GM08714 (cell line): ENCODE measurements around the gene NBPF11.
"Not testable (repeated sequence)": the region's sequence is repeated elsewhere in the genome, so short reads cannot be mapped to it uniquely, and the experiment has no call there.

Experiments
- H3K4me3 ChIP-seq: fragments of 200-500 bp; sonication (Bioruptor generic); 2 replicates; pipeline ENCODE4 v1.5.1; 2014; ENCODE audit warnings: mild to moderate bottlenecking, low read length, inconsistent platforms
- ZNF274 ChIP-seq: IDR thresholded peaks from 2 replicates; pipeline ENCODE4 v1.6.1; 2012; ENCODE audit warnings: mild to moderate bottlenecking, low read depth, low read length

Gene NBPF11, protein sequence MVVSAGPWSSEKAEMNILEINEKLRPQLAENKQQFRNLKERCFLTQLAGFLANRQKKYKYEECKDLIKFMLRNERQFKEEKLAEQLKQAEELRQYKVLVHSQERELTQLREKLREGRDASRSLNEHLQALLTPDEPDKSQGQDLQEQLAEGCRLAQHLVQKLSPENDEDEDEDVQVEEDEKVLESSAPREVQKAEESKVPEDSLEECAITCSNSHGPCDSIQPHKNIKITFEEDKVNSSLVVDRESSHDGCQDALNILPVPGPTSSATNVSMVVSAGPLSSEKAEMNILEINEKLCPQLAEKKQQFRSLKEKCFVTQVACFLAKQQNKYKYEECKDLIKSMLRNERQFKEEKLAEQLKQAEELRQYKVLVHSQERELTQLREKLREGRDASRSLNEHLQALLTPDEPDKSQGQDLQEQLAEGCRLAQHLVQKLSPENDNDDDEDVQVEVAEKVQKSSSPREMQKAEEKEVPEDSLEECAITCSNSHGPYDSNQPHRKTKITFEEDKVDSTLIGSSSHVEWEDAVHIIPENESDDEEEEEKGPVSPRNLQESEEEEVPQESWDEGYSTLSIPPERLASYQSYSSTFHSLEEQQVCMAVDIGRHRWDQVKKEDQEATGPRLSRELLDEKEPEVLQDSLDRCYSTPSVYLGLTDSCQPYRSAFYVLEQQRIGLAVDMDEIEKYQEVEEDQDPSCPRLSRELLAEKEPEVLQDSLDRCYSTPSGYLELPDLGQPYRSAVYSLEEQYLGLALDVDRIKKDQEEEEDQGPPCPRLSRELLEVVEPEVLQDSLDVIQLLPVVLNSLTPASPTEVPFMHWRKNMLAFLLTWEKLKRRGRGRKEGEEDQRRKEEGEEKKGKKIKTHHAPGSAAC

DNA sequence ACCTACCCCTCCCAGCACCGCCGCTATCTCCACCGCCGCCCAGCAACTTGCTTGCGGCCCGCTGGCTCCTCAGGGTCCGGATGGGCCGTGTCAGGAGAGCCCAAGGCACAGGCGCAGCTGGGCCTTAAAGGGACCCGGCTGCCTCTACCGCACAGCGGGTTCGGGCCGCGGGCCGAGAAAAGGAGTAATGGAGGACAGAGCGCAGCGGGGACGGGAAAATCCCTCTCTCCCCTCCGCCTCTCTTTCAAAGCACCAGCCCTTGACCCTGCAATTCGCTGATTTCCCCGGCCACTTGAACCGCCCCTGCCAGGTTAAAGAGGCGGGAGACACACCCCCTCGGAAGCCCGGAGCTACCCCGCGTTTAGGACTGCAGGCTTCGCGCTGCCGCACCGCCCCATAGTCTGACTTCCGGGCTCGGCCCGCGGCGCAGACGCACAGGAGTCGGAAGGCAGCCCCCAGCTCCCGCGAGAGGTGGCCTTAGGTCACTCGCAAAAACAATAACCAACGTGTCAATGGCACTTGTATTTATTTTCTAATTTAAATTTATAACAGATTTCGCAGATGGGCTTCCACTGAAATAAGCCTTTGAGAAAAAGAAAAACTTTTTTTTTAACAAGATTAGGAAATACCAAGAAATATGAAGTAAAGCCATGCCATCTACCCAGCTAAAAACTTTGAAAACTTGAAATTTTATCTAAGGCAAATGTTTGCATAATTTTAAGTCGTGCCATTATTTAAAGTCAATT, at the start of gene NBPF11:
Gene NBPF11 (minus strand): TSS at position 371 of the 746 bp plus-strand sequence. CDS start 25,278 bp downstream, outside the sequence.
- H3K4me3 ChIP-seq = peak within 1 kb of the TSS; percentile 93; the same call in 1 of the 2 replicates

DNA sequence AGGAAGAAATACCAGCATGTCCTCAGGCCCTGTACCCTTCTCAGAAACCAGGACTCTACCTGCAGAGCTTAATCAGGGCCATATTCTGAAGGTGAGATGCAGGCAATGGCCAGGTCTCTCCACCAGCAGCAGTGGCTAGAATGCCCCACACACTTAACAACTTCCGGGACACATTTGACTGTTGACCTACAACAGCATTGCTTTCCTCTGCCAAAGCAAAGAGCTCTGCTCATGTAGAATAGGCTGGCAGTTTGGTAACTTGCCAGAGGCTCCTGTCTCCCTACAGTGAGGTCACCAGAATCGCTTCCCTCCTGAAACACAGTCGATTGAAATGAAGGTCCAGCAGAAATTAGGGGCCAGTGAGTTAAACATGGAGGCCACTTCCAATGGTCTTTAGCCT, 45.3 kb upstream of the NBPF11 start:
- not testable (repeated sequence) for H3K4me3 ChIP-seq

DNA sequence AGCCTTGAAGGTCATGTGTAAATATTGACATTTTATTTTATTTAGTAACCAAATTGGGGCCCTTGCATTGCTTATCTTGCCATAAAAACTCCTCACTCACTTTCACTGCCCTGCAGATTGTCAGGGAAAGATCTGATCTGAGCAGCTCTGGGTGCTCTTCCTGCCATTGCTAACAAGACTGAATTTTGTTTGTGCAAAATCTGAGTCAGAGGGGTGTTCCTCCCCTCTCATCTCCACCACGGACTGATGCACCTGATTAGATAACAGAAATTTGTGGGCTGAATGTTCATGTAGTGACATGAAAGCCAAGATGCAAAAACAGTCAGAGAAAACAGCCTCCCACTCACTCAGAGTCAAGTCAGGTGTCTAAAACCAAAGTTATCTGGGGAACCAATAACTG, 44.9 kb upstream of the NBPF11 start:
- not testable (repeated sequence) for H3K4me3 ChIP-seq

GRCh38 chr1:148195115-148195514, 43.0 kb upstream of the NBPF11 start:
- H3K4me3 ChIP-seq = not testable (repeated sequence)

GRCh38 chr1:148188768-148189167, 36.7 kb upstream of the NBPF11 start:
- not testable (repeated sequence) for H3K4me3 ChIP-seq

GRCh38 chr1:148178682-148179081, 26.6 kb upstream of the NBPF11 start:
- not testable (repeated sequence) for H3K4me3 ChIP-seq

GRCh38 chr1:148175414-148175813, 23.3 kb upstream of the NBPF11 start:
- H3K4me3 ChIP-seq = not testable (repeated sequence)

- not testable (repeated sequence) for H3K4me3 ChIP-seq
These were observed 19.9 kb upstream of the NBPF11 start for GRCh38 chr1:148171995-148172394.

- no peak for TF ChIP-seq ZNF274
- H3K4me3 ChIP-seq = no peak overlapping the region
These were observed 14.7 kb upstream of the NBPF11 start for GRCh38 chr1:148166558-148167492.

- H3K4me3 ChIP-seq = no peak overlapping the region
- no peak for TF ChIP-seq ZNF274
These were observed 10.3 kb upstream of the NBPF11 start for GRCh38 chr1:148162363-148162762.

DNA sequence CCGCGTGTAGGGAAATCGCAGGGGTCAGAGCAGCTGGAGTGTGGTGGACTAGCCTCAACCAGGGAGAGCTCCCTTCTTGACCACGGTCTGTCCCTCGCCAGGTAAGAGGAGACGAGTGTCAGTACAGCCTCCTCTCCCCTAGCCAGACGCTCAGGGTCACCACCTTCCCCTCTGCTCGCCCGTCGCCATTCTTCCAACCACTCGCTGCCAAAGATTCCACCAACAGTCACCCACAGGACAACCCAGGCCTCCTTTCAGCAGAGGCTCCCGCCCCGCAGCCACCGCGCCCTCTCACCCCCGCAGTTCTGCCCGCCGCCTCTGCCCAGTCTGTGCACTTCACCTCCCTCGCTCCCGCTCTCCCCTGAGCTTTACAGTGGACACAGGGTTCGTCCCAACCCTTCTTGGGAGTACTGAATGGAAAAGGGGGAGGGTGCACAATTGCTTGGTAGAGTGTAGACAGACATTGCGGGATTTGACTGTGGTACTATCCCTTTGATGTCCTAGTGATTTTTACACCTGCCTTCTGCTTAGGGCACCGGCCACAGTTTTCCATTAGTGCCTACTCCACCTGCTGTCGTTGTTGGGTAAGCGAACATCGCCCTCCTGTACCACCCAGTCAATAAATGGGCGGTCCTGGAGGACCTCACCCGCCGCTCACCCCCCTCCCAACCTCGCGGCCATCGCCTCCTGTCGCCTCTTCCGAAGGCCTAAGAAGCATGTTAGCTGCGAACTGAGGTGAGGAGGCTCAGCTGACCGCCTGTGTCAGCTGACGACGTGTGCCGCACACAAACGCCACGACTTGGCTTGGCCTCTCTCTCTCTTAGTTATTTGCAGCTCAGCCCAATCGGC, 9.2 kb upstream of the NBPF11 start:
- no peak for TF ChIP-seq ZNF274
- no peak overlapping the region for H3K4me3 ChIP-seq

- no peak for TF ChIP-seq ZNF274
- H3K4me3 ChIP-seq = no peak overlapping the region
These were observed 8.4 kb upstream of the NBPF11 start for GRCh38 chr1:148160343-148161052.

GRCh38 chr1:148160048-148160342, 7.9 kb upstream of the NBPF11 start:
- no peak overlapping the region for H3K4me3 ChIP-seq
- TF ChIP-seq ZNF274 = no peak
